ENCODE measurements around the gene KLK6. TPM values are rescaled to one million over a fixed set of nuclear protein-coding genes. Genes with fewer than 3 reads are reported as not detected.

KLK6 gene
- total RNA-seq, 3 donors from 2014 or later: not detected

DNA sequence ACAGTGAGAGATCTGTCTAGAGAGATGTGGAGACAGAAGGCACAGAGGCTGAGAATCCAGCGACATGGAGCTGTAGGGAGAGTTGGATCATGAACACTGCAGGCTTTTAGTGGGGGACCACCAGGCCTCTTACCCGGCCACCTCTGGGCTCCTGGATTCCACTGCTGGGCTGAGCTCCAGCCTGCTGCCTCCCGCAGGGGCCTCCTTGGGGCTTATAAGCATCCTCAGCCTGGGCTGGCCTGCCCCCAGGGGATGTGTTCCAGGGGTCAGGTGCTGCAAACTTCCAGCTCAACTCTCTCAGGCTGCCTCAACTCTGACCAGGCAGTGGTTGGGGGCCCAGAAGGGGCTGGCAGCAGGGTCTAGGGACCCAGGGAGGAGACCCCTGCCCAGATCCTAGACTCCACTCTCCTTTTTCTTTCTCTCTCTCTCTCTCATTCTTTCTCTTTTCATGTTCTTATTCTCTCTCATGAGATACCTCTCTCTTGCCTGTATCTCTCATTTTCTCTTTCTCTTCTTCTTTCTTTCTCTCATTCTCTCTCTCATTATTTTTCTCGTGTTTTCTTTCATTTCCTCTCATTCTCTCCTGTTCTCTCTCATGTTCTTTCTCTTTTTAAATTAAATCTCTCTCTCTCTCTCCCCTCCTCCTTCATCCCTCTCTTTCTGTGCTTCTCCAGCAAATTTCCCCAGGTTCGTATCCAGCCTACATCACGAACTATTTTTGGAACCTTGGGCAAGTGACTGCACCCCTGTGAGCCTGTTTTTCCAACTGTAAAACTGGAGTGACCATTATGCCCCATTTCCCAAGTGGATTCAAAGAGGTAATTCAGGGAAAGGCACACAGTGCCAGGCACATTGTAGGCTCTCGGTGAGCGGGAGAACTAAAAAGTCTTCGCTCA is 57.9 kb downstream of the KLK6 start, which contains the start of gene KLK4:
Gene KLK4, minus strand, starts transcription at position 190 of the 896 bp plus-strand sequence. CDS start 657 bp downstream, outside the sequence.
- H3K4me1 ChIP-seq (ENCODE audit: low read depth): no peaks in the 10 kb centered on the region
- intact Hi-C loops (cut with DNase I, micrococcal nuclease): no loop called here
- no peak within 1 kb of the TSS for H3K4me3 ChIP-seq
- no peak for DNase-seq
- ATAC-seq: no peak
- TF ChIP-seq CTCF (IDR thresholded peaks at IDR 0.05): no peak
- H3K36me3 ChIP-seq (ENCODE audit: low read depth): no peaks in the 10 kb centered on the region
- H3K9me3 ChIP-seq: no peaks in the 10 kb centered on the region

GRCh38 chr19:50910722-50911121 is 58.7 kb downstream of the KLK6 start:
- ATAC-seq: no peak
- no peak overlapping the region for H3K4me3 ChIP-seq
- intact Hi-C loops (cut with DNase I, micrococcal nuclease): no loop called here
- no peak for DNase-seq
- no peaks in the 10 kb centered on the region for H3K36me3 ChIP-seq (ENCODE audit: low read depth)
- no peaks in the 10 kb centered on the region for H3K4me1 ChIP-seq (ENCODE audit: low read depth)
- TF ChIP-seq CTCF (IDR thresholded peaks at IDR 0.05): no peak
- H3K9me3 ChIP-seq: no peaks in the 10 kb centered on the region

- Histone ChIP-seq H3K4me3 (no peak overlapping the region), H3K4me1 (ENCODE audit: low read depth) (no peaks in the 10 kb centered on the region), H3K9me3 (no peaks in the 10 kb centered on the region), H3K36me3 (ENCODE audit: low read depth) (no peaks in the 10 kb centered on the region)
- TF ChIP-seq CTCF (IDR thresholded peaks at IDR 0.05): no peak
- intact Hi-C loops (cut with DNase I, micrococcal nuclease): no loop called here
- ATAC-seq (peak; percentile 99), DNase-seq (peak; percentile 88 to 91 (median 89))
Measured at GRCh38 chr19:50909240-50910070, 59.9 kb downstream of the KLK6 start.

Other genes starting within 250 kb of the KLK6 start
- 1 to 10 TPM in 1 of 3 donors, under 1 TPM in 1, not detected in 1; 0.55 to 1.1 TPM for gene SHANK1, start 249.8 kb downstream of the KLK6 start, total RNA-seq
- 1 to 10 TPM; 1.4 to 7.2 (median 4.9) TPM for gene CLEC11A, start 246.2 kb downstream of the KLK6 start, total RNA-seq
- gene GPR32, start 199.1 kb downstream of the KLK6 start, total RNA-seq: not detected
- gene ACP4, start 179.2 kb downstream of the KLK6 start, total RNA-seq: not detected
- gene KLK1, start 145.8 kb downstream of the KLK6 start, total RNA-seq: 100 to 1,000 TPM in 1 of 3 donors, 10 to 100 TPM in 2; 29.3 to 130 (median 80.6) TPM
- gene KLK15, start 136.0 kb downstream of the KLK6 start, total RNA-seq: 1 to 10 TPM in 2 of 3 donors, under 1 TPM in 1; 0.92 to 3.3 (median 2.3) TPM
- 1 to 10 TPM; 3.7 to 9.0 (median 4.8) TPM for gene KLK3, start 114.7 kb downstream of the KLK6 start, total RNA-seq
- under 1 TPM in 1 of 3 donors, not detected in 2; 0.43 TPM for gene KLK2, start 96.2 kb downstream of the KLK6 start, total RNA-seq
- 1 to 10 TPM; 1.1 to 3.4 (median 1.4) TPM for gene KLK4, start 58.2 kb downstream of the KLK6 start, total RNA-seq
- not detected for gene KLK5, start 16.6 kb downstream of the KLK6 start, total RNA-seq
- gene KLK7, start 14.3 kb upstream of the KLK6 start, total RNA-seq: not detected
- not detected for gene KLK8, start 32.0 kb upstream of the KLK6 start, total RNA-seq
- gene KLK10, start 50.1 kb upstream of the KLK6 start, total RNA-seq: under 1 TPM; 0.58 to 0.93 (median 0.76) TPM
- 1 to 10 TPM in 1 of 3 donors, under 1 TPM in 2; 0.38 to 1.0 (median 0.72) TPM for gene KLK11, start 57.0 kb upstream of the KLK6 start, total RNA-seq
- 1 to 10 TPM in 1 of 3 donors, not detected in 2; 1.0 TPM for gene KLK12, start 65.4 kb upstream of the KLK6 start, total RNA-seq
- 1 to 10 TPM in 1 of 3 donors, under 1 TPM in 2; 0.22 to 2.7 (median 0.84) TPM for gene KLK13, start 95.5 kb upstream of the KLK6 start, total RNA-seq
- under 1 TPM in 1 of 3 donors, not detected in 2; 0.41 TPM for gene KLK14, start 113.3 kb upstream of the KLK6 start, total RNA-seq
- 1 to 10 TPM; 4.3 to 8.1 (median 4.8) TPM for gene CTU1, start 138.8 kb upstream of the KLK6 start, total RNA-seq
- 1 to 10 TPM; 1.4 to 3.8 (median 3.2) TPM for gene SIGLEC9, start 155.3 kb upstream of the KLK6 start, total RNA-seq
- 1 to 10 TPM; 1.2 to 2.5 (median 1.4) TPM for gene SIGLEC7, start 172.7 kb upstream of the KLK6 start, total RNA-seq